Fibroblast of the aortic adventitia (primary cell): Measurements from ENCODE around the gene SLC6A6. TPM values are rescaled to one million over a fixed set of nuclear protein-coding genes. Genes with fewer than 3 reads are reported as not detected.

Experiments
- DNase-seq: peaks from one replicate; pipeline ENCODE4 v3.0.0-alpha.2; 2010; ENCODE audit warnings: low read depth
- H3K4me3 ChIP-seq: 2 replicates; pipeline ENCODE4 v1.5.1; 2011; ENCODE audit warnings: low read depth, mild to moderate bottlenecking, control low read depth, low read length, moderate library complexity
- total RNA-seq: library from RNA; depleted of rRNA; stranded (reverse); fragments of >200 nt; gene quantifications from 2 replicates; pipeline ENCODE4 v1.2.3, GENCODE V29; 2012; ENCODE audit warnings: low replicate concordance
- TF ChIP-seq, protein P1 (sequence below): IDR thresholded peaks from 2 replicates; pipeline ENCODE4 v1.5.1; 2011; ENCODE audit warnings: mild to moderate bottlenecking, low read length, control low read depth, inconsistent platforms; ENCODE audit not compliant: insufficient read depth

Gene SLC6A6
- total RNA-seq, 1 donor: 31.4 TPM

DNA sequence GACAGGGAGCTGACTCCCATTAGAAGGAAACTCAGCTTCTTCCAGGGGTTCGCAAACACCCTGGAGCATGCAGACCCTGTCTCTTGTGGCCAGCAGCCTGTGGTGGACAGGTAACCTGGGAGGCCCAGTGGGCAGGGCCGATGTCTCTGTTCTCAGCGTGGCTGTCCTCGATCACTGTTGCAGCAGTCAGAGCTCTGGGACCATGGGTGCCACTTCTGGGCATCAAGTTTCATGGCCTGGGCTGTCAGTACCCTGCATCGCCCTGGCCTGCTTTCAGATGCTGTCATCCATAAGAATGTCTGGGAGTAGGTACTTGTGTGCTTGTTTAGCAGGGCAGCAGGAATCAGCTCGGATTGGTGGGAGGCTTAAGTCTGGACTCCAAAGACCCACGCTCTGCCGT, 54.4 kb downstream of the SLC6A6 start:
- DNase-seq: no peak
- TF ChIP-seq, protein P1, sequence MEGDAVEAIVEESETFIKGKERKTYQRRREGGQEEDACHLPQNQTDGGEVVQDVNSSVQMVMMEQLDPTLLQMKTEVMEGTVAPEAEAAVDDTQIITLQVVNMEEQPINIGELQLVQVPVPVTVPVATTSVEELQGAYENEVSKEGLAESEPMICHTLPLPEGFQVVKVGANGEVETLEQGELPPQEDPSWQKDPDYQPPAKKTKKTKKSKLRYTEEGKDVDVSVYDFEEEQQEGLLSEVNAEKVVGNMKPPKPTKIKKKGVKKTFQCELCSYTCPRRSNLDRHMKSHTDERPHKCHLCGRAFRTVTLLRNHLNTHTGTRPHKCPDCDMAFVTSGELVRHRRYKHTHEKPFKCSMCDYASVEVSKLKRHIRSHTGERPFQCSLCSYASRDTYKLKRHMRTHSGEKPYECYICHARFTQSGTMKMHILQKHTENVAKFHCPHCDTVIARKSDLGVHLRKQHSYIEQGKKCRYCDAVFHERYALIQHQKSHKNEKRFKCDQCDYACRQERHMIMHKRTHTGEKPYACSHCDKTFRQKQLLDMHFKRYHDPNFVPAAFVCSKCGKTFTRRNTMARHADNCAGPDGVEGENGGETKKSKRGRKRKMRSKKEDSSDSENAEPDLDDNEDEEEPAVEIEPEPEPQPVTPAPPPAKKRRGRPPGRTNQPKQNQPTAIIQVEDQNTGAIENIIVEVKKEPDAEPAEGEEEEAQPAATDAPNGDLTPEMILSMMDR: no peak

DNA sequence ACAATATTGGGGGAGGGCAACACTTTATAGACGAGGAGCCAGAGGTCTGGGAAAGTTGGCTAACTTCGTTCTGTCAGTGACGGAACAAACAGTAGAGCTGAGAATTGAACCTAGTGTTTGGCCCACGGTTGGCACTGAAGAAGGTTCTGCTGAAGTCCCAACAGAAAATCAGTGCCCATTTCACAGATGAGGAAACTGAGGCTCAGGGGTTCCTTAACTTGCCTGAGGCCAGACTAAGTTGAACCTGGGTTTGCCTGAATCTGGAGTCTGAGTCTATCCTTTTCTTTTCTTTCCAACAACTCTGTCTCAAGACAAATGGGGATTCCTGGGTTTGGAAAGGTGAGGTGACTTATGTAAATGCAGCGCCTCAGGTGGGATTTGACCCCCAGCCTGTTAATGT, 55.1 kb downstream of the SLC6A6 start:
- TF ChIP-seq, protein P1: no peak
- no peak for DNase-seq
- H3K4me3 ChIP-seq: no peak overlapping the region

More for the DNA sequence above, 54.4 kb downstream of the SLC6A6 start:
- H3K4me3 ChIP-seq: no peak overlapping the region

DNA sequence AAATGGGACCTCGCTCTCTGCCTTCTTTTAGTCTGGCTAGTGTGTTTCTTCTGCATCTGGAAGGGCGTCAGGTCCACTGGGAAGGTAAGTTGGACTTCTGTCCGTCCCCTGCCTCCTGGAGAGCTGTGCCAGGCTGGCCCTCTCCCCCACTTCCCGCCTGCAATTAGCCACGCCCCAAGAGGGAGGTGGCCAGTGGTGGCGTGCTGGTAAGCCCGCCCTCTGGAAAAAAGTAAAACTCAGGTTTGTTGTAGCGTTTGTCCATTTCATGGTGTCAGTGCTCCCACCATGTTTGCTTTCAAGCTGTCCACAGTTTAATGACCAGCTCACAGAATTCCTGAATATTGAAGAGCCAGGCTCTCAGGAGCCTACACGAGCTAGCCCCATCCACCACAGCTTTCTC, 55.6 kb downstream of the SLC6A6 start:
- no peak overlapping the region for H3K4me3 ChIP-seq
- TF ChIP-seq, protein P1: no peak
- DNase-seq: no peak

DNA sequence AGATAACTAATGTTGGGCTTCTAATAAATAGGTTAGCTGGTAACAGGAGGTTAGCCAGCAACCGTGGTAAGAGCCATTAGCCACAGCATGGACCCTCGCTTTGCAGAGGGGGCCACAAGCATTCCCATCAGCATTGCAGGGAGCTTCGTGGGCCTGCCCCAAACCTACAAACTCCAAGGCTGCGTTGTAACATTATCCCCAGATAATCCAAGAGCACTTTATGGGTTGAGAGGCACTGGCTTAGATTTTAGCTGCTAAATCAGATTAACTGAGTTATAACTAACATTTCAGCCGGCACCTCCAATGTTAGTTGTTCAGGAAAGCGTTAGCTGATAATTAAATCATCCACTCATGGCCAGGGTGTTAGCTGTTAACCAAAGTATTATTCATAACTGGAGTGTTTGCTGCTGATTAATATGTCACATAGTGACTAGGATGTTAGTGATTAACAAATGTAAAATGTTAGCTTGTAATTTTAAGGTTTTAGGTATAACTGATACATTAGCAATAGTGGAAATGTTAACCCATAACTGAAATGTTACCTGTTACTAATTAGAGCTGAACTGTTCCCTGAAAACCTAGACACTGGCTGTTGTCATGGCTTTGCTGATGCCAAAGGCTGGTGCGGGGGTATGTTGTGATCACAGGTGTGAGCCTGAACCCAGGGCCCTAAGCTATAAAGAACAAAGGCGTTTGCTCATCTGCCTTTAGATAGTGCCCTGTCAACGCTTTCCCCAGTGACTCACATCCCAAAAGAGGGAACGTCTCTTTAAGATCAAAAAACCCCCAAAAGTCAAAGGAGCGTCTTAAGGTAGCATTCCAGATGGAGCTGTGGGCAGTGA, 56.2 kb downstream of the SLC6A6 start:
- H3K4me3 ChIP-seq: no peak overlapping the region
- DNase-seq: no peak
- TF ChIP-seq, protein P1: no peak

DNA sequence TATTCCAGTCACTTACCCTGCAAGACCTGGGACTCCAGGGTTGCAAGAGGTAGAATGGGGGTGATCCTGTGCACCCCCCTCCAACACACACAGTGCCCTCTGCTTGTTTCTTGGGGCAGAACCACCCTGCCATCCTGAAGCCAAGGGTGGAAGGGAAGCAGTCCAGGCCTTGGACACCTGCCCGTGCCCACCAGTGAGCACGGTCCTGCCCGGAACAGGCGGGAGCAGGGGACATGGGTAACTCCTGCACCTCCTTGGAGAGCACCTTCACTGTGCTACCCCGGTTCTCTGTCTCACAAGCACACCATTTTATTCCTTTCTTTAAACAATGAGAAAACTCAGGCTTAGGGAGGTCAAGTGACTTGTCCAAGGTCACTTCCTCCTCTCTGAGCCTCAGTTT, 57.0 kb downstream of the SLC6A6 start:
- TF ChIP-seq, protein P1: no peak

DNA sequence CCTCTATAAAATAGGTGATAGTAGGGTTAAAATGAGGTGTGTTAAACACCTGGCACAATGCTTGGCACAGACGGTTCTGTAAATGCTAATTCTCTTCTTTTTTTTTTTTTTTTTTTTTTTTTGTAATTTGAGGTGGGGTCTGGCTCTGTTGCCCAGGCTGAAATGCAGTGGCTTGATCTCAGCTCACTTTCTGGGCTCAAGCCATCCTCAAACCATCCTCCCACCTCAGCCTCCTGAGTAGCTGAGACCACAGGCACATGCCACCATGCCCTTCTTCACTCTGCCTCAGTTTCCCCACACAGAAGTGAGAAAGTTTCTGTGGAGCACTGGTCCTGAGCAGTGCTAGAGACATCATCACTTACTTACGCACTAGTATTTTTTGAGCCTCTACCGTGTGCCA, 57.4 kb downstream of the SLC6A6 start:
- DNase-seq: no peak
- no peak overlapping the region for H3K4me3 ChIP-seq
- TF ChIP-seq, protein P1: no peak

More for the DNA sequence above, 57.0 kb downstream of the SLC6A6 start:
- DNase-seq: no peak
- H3K4me3 ChIP-seq: no peak overlapping the region
